ENCODE results near the gene SMIM26. TPM values are rescaled to one million over a fixed set of nuclear protein-coding genes. Genes with fewer than 3 reads are reported as not detected.

Gene SMIM26
- total and polyA plus RNA-seq, 12 donors: 88.6 to 337 (median 156) TPM

- H3K27me3 ChIP-seq: no peaks in the 10 kb centered on the region
- H3K4me1 ChIP-seq (replicated peaks in 1 of 2): no peaks in the 10 kb centered on the region
- DNase-seq: no peak
- H3K4me3 ChIP-seq: no peak overlapping the region
- no peak overlapping the region for H3K27ac ChIP-seq
- TF ChIP-seq CTCF (IDR thresholded peaks at IDR 0.05): no peak
- no peak for TF ChIP-seq POLR2A (IDR thresholded peaks at IDR 0.05)
- peaks cover 0 to 88% of the 10 kb centered on the region in 2 donors for H3K36me3 ChIP-seq (replicated peaks in 1 of 2)
- 93 to 96% (median 95%) methylated on average over 3 of the region's 3 CpGs for WGBS, 4 donors
- H3K9me3 ChIP-seq (replicated peaks in 1 of 3): no peaks in the 10 kb centered on the region
- intact Hi-C loops (cut with DNase I): no loop called here
Measured at GRCh38 chr20:18548465-18548864, 18.8 kb upstream of the SMIM26 start.

GRCh38 chr20:18553746-18554145 is 13.5 kb upstream of the SMIM26 start:
- no peak for DNase-seq
- Histone ChIP-seq H3K4me3 (no peak overlapping the region), H3K4me1 (replicated peaks in 1 of 2) (no peaks in the 10 kb centered on the region), H3K36me3 (replicated peaks in 1 of 2) (peaks cover 0 to 68% of the 10 kb centered on the region in 2 donors), H3K27me3 (no peaks in the 10 kb centered on the region), H3K9me3 (replicated peaks in 1 of 3) (no peaks in the 10 kb centered on the region), H3K27ac (no peak overlapping the region)
- intact Hi-C loops (cut with DNase I): no loop called here
- WGBS, 4 donors: 96 to 97% (median 96%) methylated on average over 8 of the region's 8 CpGs
- TF ChIP-seq CTCF (IDR thresholded peaks at IDR 0.05) (no peak), POLR2A (IDR thresholded peaks at IDR 0.05) (no peak)

- 3 to 7% (median 5%) methylated on average over 6 of the region's 6 CpGs for WGBS, 4 donors
- no peak for TF ChIP-seq POLR2A (IDR thresholded peaks at IDR 0.05)
- no peak for TF ChIP-seq CTCF (IDR thresholded peaks at IDR 0.05)
- Histone ChIP-seq H3K36me3 (replicated peaks in 1 of 2) (peaks cover 0 to 17% of the 10 kb centered on the region in 2 donors), H3K27me3 (no peaks in the 10 kb centered on the region), H3K4me1 (replicated peaks in 1 of 2) (peaks cover 11 to 18% of the 10 kb centered on the region in 2 donors), H3K27ac (peak overlapping the region; percentile 21 to 92 (median 80)), H3K9me3 (replicated peaks in 1 of 3) (no peaks in the 10 kb centered on the region), H3K4me3 (peak overlapping the region; percentile 19 to 85 (median 62))
- intact Hi-C loops (cut with DNase I): no loop called here
- no peak for DNase-seq
Measured at GRCh38 chr20:18567739-18568091, 483 bp downstream of the SMIM26 start.

GRCh38 chr20:18571009-18571408 is 3.8 kb downstream of the SMIM26 start:
- peaks cover 0 to 15% of the 10 kb centered on the region in 2 donors for H3K36me3 ChIP-seq (replicated peaks in 1 of 2)
- H3K4me3 ChIP-seq: no peak overlapping the region
- TF ChIP-seq POLR2A (IDR thresholded peaks at IDR 0.05) (no peak), CTCF (IDR thresholded peaks at IDR 0.05) (no peak)
- WGBS, 4 donors: 85 to 96% (median 94%) methylated on average over 2 of the region's 2 CpGs
- no peak for DNase-seq
- H3K27ac ChIP-seq: peak overlapping the region in 1 of 5 donors; percentile 15
- no peaks in the 10 kb centered on the region for H3K9me3 ChIP-seq (replicated peaks in 1 of 3)
- intact Hi-C loops (cut with DNase I): no loop called here
- H3K27me3 ChIP-seq: no peaks in the 10 kb centered on the region
- H3K4me1 ChIP-seq (replicated peaks in 1 of 2): peaks cover 11 to 18% of the 10 kb centered on the region in 2 donors

Data from adrenal gland (tissue), 12 donors.